ENCODE measurements around the gene PHYKPL.

DNA sequence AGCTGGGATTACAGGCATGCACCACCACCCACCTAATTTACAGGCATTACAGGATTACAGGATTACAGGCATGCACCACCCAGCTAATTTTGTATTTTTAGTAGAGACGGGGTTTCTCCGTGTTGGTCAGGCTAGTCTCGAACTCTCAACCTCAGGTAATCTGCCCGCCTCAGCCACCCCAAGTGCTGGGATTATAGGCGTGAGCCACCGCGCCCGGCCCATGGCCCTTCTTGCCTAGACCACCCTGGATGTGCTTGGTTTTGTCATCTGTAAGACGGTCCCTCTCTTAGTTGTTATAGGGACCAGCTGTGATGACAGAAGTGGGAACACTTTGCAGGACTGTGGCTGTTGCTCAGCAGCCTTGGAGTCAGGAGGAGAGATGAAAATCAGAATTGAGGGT, 3.5 kb upstream of the PHYKPL start:
- TF ChIP-seq, protein P1, sequence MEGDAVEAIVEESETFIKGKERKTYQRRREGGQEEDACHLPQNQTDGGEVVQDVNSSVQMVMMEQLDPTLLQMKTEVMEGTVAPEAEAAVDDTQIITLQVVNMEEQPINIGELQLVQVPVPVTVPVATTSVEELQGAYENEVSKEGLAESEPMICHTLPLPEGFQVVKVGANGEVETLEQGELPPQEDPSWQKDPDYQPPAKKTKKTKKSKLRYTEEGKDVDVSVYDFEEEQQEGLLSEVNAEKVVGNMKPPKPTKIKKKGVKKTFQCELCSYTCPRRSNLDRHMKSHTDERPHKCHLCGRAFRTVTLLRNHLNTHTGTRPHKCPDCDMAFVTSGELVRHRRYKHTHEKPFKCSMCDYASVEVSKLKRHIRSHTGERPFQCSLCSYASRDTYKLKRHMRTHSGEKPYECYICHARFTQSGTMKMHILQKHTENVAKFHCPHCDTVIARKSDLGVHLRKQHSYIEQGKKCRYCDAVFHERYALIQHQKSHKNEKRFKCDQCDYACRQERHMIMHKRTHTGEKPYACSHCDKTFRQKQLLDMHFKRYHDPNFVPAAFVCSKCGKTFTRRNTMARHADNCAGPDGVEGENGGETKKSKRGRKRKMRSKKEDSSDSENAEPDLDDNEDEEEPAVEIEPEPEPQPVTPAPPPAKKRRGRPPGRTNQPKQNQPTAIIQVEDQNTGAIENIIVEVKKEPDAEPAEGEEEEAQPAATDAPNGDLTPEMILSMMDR (IDR thresholded peaks at IDR 0.05): no peak
- no peak for TF ChIP-seq POLR2A (IDR thresholded peaks at IDR 0.05)
